GM21367 (cell line): ENCODE results near the gene PTGFR.

Experiments
- ATAC-seq: cut with Tn5 transposase; IDR thresholded peaks from one replicate; pipeline ENCODE4 v1.9.1; 2021; ENCODE audit not compliant: unreplicated experiment

PTGFR gene

GRCh38 chr1:78490861-78491450, at the start of gene PTGFR:
Gene PTGFR, plus strand, starts transcription at chr1:78490974. Its CDS starts 1,770 bp downstream, at chr1:78492744.
- no peak for ATAC-seq

- ATAC-seq, result no peak
Measured at GRCh38 chr1:78441921-78442320, 48.9 kb upstream of the PTGFR start.

GRCh38 chr1:78447086-78447485, 43.7 kb upstream of the PTGFR start:
- ATAC-seq, result no peak

- ATAC-seq, result no peak
Measured at GRCh38 chr1:78464449-78464891, 26.3 kb upstream of the PTGFR start.

GRCh38 chr1:78465143-78465542, 25.6 kb upstream of the PTGFR start:
- no peak for ATAC-seq

- ATAC-seq, result no peak
Measured at GRCh38 chr1:78468521-78468920, 22.3 kb upstream of the PTGFR start.

GRCh38 chr1:78469576-78469975, 21.2 kb upstream of the PTGFR start:
- ATAC-seq, result no peak

- ATAC-seq, result no peak
Measured at GRCh38 chr1:78471890-78472620, 18.7 kb upstream of the PTGFR start.

GRCh38 chr1:78472851-78473496, 17.8 kb upstream of the PTGFR start:
- ATAC-seq, result no peak

- ATAC-seq, result no peak
Measured at GRCh38 chr1:78474092-78474491, 16.7 kb upstream of the PTGFR start.

- no peak for ATAC-seq
Measured at GRCh38 chr1:78475888-78476610, 14.7 kb upstream of the PTGFR start.

GRCh38 chr1:78483903-78484302, 6.9 kb upstream of the PTGFR start:
- ATAC-seq, result no peak

- ATAC-seq, result no peak
Measured at GRCh38 chr1:78491451-78492071, 787 bp downstream of the PTGFR start.

- no peak for ATAC-seq
Measured at GRCh38 chr1:78492386-78492950, 1.7 kb downstream of the PTGFR start.

GRCh38 chr1:78493451-78493850, 2.7 kb downstream of the PTGFR start:
- no peak for ATAC-seq

- no peak for ATAC-seq
Measured at GRCh38 chr1:78497201-78497600, 6.4 kb downstream of the PTGFR start.

- no peak for ATAC-seq
Measured at GRCh38 chr1:78500529-78500928, 9.8 kb downstream of the PTGFR start.

- no peak for ATAC-seq
Measured at GRCh38 chr1:78501203-78501602, 10.4 kb downstream of the PTGFR start.

GRCh38 chr1:78511334-78511733, 20.6 kb downstream of the PTGFR start:
- no peak for ATAC-seq

- no peak for ATAC-seq
Measured at GRCh38 chr1:78516716-78517115, 25.9 kb downstream of the PTGFR start.

- no peak for ATAC-seq
Measured at GRCh38 chr1:78519446-78519845, 28.7 kb downstream of the PTGFR start.
